ENCODE measurements around the gene QPRT. TPM values are rescaled to one million over a fixed set of nuclear protein-coding genes. Genes with fewer than 3 reads are reported as not detected.
"Not testable (repeated sequence)": the region's sequence is repeated elsewhere in the genome, so short reads cannot be mapped to it uniquely, and the experiment has no call there.

The QPRT gene
- total RNA-seq (ENCODE audit: low replicate concordance): 92.3 and 129 TPM in 2 replicates
- long read RNA-seq, transcript QPRT-202 (4 exons, 2,343 nt): major isoform, 89 of 133 reads
- long read RNA-seq, partial matches to known transcripts: 12 of 133 reads
- long read RNA-seq, other reads (novel, unspliced or antisense): 29 of 133 reads

- TF ChIP-seq, protein P1, sequence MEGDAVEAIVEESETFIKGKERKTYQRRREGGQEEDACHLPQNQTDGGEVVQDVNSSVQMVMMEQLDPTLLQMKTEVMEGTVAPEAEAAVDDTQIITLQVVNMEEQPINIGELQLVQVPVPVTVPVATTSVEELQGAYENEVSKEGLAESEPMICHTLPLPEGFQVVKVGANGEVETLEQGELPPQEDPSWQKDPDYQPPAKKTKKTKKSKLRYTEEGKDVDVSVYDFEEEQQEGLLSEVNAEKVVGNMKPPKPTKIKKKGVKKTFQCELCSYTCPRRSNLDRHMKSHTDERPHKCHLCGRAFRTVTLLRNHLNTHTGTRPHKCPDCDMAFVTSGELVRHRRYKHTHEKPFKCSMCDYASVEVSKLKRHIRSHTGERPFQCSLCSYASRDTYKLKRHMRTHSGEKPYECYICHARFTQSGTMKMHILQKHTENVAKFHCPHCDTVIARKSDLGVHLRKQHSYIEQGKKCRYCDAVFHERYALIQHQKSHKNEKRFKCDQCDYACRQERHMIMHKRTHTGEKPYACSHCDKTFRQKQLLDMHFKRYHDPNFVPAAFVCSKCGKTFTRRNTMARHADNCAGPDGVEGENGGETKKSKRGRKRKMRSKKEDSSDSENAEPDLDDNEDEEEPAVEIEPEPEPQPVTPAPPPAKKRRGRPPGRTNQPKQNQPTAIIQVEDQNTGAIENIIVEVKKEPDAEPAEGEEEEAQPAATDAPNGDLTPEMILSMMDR (conservative IDR thresholded peaks at IDR 0.05): no peak
- H3K27ac Mint-ChIP-seq: peak within 1 kb of the TSS; percentile 96
- peak within 1 kb of the TSS; percentile 90 for H3K4me3 Mint-ChIP-seq
- peaks cover 22% of the 10 kb centered on the region for H3K4me1 Mint-ChIP-seq (ENCODE audit: unreplicated experiment)
- no peaks in the 10 kb centered on the region for H3K9me3 Mint-ChIP-seq
- peak; percentile 88 for DNase-seq (ENCODE audit: extremely low spot score, unreplicated experiment)
- H3K36me3 Mint-ChIP-seq: peaks cover 10% of the 10 kb centered on the region
- H3K27me3 Mint-ChIP-seq: no peaks in the 10 kb centered on the region
Measured at GRCh38 chr16:29678691-29679267, at the start of gene QPRT. QPRT (plus strand) TSS chr16:29679180; CDS start chr16:29679198, 18 bp downstream.

DNA sequence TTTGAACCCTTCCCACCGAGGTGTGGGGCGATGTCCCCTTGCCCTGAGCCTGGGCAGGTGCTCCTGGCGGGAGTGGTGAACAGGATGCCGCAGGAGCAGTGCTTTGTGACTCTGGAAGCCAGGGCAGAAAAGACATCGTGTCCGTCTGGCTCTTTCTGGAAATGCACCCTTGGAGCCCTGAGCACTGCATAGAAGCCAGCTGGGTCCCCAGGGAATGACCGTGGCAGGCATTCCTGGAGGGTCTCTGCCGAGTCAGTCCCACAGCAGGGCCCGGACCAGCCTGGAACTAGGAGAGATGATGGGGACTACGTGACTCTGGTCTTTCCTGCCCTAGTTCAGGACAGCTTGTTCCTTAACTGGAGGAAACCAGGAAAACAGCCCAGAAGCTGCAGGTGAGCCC is 49.7 kb upstream of the QPRT start:
- not testable (repeated sequence) for H3K27ac Mint-ChIP-seq; H3K9me3 Mint-ChIP-seq; H3K4me1 Mint-ChIP-seq (ENCODE audit: unreplicated experiment); H3K4me3 Mint-ChIP-seq; DNase-seq (ENCODE audit: extremely low spot score, unreplicated experiment); H3K36me3 Mint-ChIP-seq; H3K27me3 Mint-ChIP-seq

DNA sequence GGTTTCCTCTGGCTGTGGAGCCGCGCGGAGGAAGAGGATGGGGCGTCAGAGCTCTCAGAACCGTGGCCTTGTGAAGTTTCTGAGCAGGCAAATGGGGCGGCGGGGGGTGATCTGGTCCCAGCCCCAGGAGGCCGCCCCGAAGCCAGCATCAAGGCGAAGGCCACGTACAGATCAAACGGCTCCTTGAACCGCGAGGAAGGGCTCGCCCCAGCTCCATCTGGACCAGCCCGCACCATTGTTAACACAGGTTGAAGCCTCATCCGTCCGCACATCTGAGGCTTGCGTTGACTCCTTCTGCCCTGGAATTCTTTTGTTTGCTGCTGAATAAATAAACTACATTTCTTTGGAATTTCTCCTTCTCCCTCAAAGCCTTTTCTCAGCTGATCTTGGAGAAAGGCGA is 47.3 kb upstream of the QPRT start:
- H3K27ac Mint-ChIP-seq; DNase-seq (ENCODE audit: extremely low spot score, unreplicated experiment); H3K4me3 Mint-ChIP-seq; H3K27me3 Mint-ChIP-seq; H3K9me3 Mint-ChIP-seq; H3K4me1 Mint-ChIP-seq (ENCODE audit: unreplicated experiment); H3K36me3 Mint-ChIP-seq: not testable (repeated sequence)

- H3K4me1 Mint-ChIP-seq (ENCODE audit: unreplicated experiment); H3K4me3 Mint-ChIP-seq; H3K9me3 Mint-ChIP-seq; H3K27me3 Mint-ChIP-seq; DNase-seq (ENCODE audit: extremely low spot score, unreplicated experiment); H3K27ac Mint-ChIP-seq; H3K36me3 Mint-ChIP-seq: not testable (repeated sequence)
Measured at GRCh38 chr16:29635902-29636301, 43.1 kb upstream of the QPRT start.

DNA sequence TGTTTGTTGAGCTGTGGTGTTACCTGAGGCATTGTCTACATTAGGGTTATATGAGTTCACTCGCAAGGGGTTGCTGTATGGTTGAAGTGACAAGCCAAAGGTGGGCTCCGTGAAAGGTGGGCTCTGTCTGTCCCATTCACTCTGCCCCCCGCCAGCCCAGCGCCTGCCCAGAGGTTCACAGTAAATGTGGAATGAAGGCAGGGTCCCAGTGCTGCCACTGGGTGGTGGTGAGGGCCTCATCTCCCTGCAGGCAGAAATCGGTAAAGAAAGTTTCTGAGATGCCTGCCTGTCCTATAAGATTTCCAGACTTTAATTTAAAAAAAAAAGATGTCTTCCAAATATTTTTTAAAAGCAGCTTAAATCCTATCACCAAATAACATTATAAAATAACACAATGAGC is 42.6 kb upstream of the QPRT start:
- H3K36me3 Mint-ChIP-seq; H3K27me3 Mint-ChIP-seq; DNase-seq (ENCODE audit: extremely low spot score, unreplicated experiment); H3K4me3 Mint-ChIP-seq; H3K9me3 Mint-ChIP-seq; H3K4me1 Mint-ChIP-seq (ENCODE audit: unreplicated experiment); H3K27ac Mint-ChIP-seq: not testable (repeated sequence)

DNA sequence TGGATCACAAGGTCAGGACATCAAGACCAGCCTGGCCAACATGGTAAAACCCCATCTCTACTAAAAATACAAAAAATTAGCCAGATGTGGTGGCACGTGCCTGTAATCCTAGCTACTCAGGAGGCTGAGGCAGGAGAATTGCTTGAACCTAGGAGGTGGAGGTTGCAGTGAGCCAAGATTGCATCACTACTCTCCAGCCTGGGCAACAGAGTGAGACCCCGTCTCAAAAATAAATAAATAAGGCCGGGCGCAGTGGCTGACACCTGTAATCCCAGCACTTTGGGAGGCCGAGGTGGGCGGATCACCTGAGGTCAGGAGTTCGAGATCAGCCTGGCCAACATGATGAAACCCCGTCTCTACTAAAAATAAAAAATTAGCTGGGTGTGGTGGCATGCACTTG is 40.2 kb upstream of the QPRT start:
- not testable (repeated sequence) for DNase-seq (ENCODE audit: extremely low spot score, unreplicated experiment); H3K4me3 Mint-ChIP-seq; H3K36me3 Mint-ChIP-seq; H3K27ac Mint-ChIP-seq; H3K4me1 Mint-ChIP-seq (ENCODE audit: unreplicated experiment); H3K27me3 Mint-ChIP-seq; H3K9me3 Mint-ChIP-seq

DNA sequence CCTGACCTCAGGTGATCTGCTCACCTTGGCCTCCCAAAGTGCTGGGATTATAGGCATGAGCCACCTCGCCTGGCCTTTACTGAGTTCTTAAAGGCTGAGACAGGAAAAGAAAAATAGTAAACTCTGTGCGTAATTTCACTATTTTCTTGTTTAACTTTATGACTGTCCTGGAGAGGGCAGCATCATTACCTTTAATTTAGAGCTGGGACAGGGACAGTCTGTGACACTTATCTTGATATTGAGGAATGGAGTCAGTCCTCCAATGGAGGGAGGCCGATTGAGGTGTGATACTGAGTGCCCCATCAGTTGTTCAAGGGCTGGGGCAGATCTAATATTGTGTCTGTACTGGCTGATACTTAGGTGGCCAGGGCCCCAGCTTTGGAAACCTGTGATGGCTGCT is 37.4 kb upstream of the QPRT start:
- TF ChIP-seq, protein P1 (conservative IDR thresholded peaks at IDR 0.05): peak; percentile 24
- no peaks in the 10 kb centered on the region for H3K27me3 Mint-ChIP-seq
- H3K27ac Mint-ChIP-seq: no peak overlapping the region
- peaks cover 8% of the 10 kb centered on the region for H3K4me1 Mint-ChIP-seq (ENCODE audit: unreplicated experiment)
- peaks cover 4% of the 10 kb centered on the region for H3K9me3 Mint-ChIP-seq
- DNase-seq (ENCODE audit: extremely low spot score, unreplicated experiment): no peak
- H3K4me3 Mint-ChIP-seq: no peak overlapping the region
- H3K36me3 Mint-ChIP-seq: no peaks in the 10 kb centered on the region

GRCh38 chr16:29643596-29643995 is 35.4 kb upstream of the QPRT start:
- no peaks in the 10 kb centered on the region for H3K36me3 Mint-ChIP-seq
- H3K4me1 Mint-ChIP-seq (ENCODE audit: unreplicated experiment): peaks cover 8% of the 10 kb centered on the region
- no peak overlapping the region for H3K27ac Mint-ChIP-seq
- H3K4me3 Mint-ChIP-seq: no peak overlapping the region
- no peaks in the 10 kb centered on the region for H3K27me3 Mint-ChIP-seq
- DNase-seq (ENCODE audit: extremely low spot score, unreplicated experiment): no peak
- TF ChIP-seq, protein P1 (conservative IDR thresholded peaks at IDR 0.05): no peak
- peaks cover 4% of the 10 kb centered on the region for H3K9me3 Mint-ChIP-seq

Measured in type B pancreatic cell (in vitro differentiated cells).